IPS-NIHi11 (cell line): ENCODE data around the gene CYP4F22.
"Not testable (repeated sequence)": the region's sequence is repeated elsewhere in the genome, so short reads cannot be mapped to it uniquely, and the experiment has no call there.

Source experiments
- DNase-seq: peaks from one replicate; pipeline ENCODE4 v3.0.0; 2012; ENCODE audit warnings: mixed read lengths, low spot score

Gene CYP4F22

GRCh38 chr19:15576526-15577156 is 68.3 kb downstream of the CYP4F22 start:
- no peak for DNase-seq

- no peak for DNase-seq
Measured at GRCh38 chr19:15577184-15577771, 69.0 kb downstream of the CYP4F22 start.

GRCh38 chr19:15583346-15583745 is 75.0 kb downstream of the CYP4F22 start:
- DNase-seq = no peak

- DNase-seq = no peak
Measured at GRCh38 chr19:15584095-15584494, 75.8 kb downstream of the CYP4F22 start.

- DNase-seq = peak; percentile 68
Measured at GRCh38 chr19:15584541-15585115, 76.3 kb downstream of the CYP4F22 start.

GRCh38 chr19:15587663-15588062 is 79.3 kb downstream of the CYP4F22 start:
- no peak for DNase-seq

- no peak for DNase-seq
Measured at GRCh38 chr19:15588265-15588664, 79.9 kb downstream of the CYP4F22 start.

- DNase-seq = no peak
Measured at GRCh38 chr19:15589760-15590451, 81.6 kb downstream of the CYP4F22 start.

- no peak for DNase-seq
Measured at GRCh38 chr19:15591796-15592195, 83.5 kb downstream of the CYP4F22 start.

- DNase-seq = not testable (repeated sequence)
Measured at GRCh38 chr19:15592506-15592905, 84.2 kb downstream of the CYP4F22 start.

GRCh38 chr19:15593766-15594165 is 85.4 kb downstream of the CYP4F22 start:
- DNase-seq = not testable (repeated sequence)

GRCh38 chr19:15595069-15595468 is 86.7 kb downstream of the CYP4F22 start:
- no peak for DNase-seq
